Dermis microvascular lymphatic vessel endothelial cell (primary cell): ENCODE data around the gene MLLT3. TPM values are rescaled to one million over a fixed set of nuclear protein-coding genes. Genes with fewer than 3 reads are reported as not detected.
"Not testable (repeated sequence)": the region's sequence is repeated elsewhere in the genome, so short reads cannot be mapped to it uniquely, and the experiment has no call there.

Experiments
- DNase-seq, 2 donors: peaks; one replicate each; pipeline versions ENCODE4 v3.0.0 to v3.0.0-alpha.2; 2010; ENCODE audit warnings: low read depth in 2 of 2
- total RNA-seq: library from RNA; depleted of rRNA; stranded (reverse); fragments of >200 nt; gene quantifications from 2 replicates; pipeline ENCODE4 v1.2.1, GENCODE V29; 2014

The MLLT3 gene
- total RNA-seq, 1 donor from 2014 or later = 1.9 TPM

GRCh38 chr9:20599195-20599594, 23.1 kb downstream of the MLLT3 start:
- no peak for DNase-seq

- DNase-seq = no peak
These were observed 23.9 kb downstream of the MLLT3 start for GRCh38 chr9:20598367-20598766.

- no peak for DNase-seq
These were observed 24.4 kb downstream of the MLLT3 start for GRCh38 chr9:20597862-20598261.

- DNase-seq = no peak
These were observed 27.7 kb downstream of the MLLT3 start for GRCh38 chr9:20594608-20595007.

- DNase-seq = no peak
These were observed 28.8 kb downstream of the MLLT3 start for GRCh38 chr9:20593537-20593936.

- no peak for DNase-seq
These were observed 29.2 kb downstream of the MLLT3 start for GRCh38 chr9:20593105-20593504.

DNA sequence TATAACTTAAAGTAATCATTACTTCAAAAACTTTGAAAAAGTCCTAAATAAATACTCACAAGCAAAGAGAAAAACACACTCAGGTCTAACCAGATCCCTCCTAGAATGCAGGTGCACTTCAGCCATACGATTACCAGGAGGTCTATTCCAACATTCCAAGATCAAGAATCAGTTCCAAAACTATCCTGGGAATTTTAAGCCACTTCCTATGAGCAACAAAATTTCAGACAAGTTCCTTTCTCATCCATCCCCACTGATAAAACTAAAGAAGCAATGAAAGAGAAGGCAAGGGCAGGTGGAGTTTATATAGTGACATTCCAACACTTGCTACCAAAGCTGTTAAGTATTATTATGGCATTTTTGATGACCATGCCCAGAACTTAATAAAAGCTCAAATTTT, 29.6 kb downstream of the MLLT3 start:
- DNase-seq = no peak

DNA sequence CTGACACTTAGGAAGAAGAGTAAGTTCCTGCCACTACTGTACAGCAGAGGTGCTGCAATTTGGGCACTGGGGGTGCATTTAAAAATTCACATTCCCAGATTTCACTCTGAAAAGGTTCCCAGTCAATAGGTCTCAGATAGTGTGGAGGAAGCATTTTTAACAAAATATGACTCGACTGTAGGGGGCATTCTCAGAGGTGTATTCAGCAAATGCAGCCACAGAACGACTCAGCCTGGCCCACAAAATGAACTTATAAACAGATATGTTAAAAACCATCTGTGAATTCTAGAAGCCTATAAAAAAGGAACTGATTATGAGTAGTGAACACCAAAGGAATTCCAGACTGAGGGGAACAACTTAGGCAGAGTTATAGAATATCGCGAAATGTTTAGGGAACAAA, 31.1 kb downstream of the MLLT3 start:
- no peak for DNase-seq

GRCh38 chr9:20584968-20585643, 37.2 kb downstream of the MLLT3 start:
- DNase-seq = no peak

DNA sequence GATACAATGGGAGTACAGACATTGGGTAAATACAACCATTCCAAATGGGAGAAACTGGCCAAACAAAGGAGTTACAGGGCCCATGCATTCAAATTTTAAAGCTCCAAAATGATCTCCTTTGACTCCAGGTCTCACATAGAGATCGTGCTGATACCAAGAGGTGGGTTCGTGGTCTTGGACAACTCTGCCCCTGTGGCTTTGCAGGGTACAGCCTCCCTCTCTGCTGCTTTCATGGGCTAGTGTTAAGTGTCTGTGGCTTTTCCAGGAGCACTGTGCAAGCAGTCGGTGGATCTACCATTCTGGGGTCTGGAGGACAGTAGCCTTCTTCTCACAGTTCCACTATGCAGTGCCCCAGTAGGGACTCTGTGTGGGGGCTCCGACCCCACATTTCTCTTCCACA, 39.2 kb downstream of the MLLT3 start:
- not testable (repeated sequence) for DNase-seq

- DNase-seq = no peak
These were observed 40.1 kb downstream of the MLLT3 start for GRCh38 chr9:20582150-20582549.

DNA sequence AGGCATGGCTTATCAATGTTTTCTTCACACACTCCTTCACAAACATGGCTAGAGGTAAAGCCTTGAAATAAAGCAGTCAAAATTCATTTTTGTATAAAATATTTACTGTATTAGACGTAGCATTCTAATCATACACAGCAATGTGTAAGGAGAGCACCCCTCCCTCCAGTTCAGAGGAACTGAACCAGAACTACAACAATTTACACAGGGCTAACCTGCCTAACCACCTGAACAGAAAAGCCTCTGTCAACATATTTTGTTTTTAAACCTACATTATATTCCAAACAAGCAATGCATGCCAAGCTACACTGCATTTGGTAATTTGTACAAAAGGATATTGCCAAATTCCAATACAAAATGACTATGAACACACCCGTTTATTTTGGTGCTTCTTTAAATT, 41.6 kb downstream of the MLLT3 start:
- DNase-seq = no peak

DNA sequence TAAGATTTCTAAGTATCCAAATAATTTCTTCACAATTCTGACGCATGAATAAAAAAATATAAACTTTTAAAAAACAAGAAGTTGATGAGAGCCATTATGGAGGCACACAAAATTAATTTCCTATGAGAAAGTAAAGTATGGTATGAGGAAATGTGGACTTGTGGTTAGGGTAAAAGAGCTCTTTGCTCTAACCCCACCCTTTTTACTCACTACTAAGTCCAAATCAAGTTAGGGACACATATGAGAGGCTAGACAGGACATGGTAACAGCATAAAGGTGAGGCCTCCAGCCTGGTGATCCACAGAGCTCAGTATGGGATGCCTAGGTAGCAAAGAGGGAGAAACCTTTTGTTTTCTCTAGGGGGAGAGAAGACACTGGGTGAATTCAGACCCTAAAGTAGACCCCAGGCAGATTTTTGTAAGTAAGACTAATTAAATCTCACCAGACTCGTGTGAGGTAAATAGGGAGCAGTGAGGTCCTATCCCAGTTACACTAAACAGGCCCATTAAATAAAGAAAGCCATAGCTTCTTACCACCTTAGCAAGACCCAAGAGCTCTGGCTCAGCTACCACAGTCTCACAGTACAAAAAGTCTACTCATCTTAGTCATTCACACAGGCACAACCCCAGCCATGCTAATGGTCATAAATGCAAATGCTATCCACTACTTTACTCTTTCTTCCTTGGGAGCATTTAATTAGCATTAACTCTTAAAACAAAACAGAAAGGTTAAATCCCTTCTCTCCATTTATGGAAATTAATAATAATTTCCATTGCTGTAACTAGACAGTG, 42.6 kb downstream of the MLLT3 start:
- no peak for DNase-seq

DNA sequence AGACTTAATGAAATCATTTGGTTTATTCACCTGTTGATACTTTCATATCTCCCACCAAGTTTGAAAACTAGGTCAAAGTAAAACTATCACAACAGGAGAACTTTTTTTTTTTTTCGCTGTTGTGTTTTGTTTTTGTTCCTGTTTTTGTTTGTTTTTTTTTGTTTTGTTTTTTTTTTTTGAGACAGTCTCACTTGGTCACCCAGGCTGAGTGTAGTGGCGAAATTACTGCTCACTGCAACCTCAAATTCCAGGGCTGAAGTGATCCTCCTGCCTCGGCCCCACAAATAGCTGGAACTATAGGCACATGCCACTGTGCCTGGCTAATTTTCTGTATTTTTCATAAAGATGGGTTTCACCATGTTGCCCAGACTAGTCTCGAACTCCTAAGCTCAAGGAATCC, 49.3 kb downstream of the MLLT3 start:
- no peak for DNase-seq

- no peak for DNase-seq
These were observed 51.5 kb downstream of the MLLT3 start for GRCh38 chr9:20570756-20571155.

DNA sequence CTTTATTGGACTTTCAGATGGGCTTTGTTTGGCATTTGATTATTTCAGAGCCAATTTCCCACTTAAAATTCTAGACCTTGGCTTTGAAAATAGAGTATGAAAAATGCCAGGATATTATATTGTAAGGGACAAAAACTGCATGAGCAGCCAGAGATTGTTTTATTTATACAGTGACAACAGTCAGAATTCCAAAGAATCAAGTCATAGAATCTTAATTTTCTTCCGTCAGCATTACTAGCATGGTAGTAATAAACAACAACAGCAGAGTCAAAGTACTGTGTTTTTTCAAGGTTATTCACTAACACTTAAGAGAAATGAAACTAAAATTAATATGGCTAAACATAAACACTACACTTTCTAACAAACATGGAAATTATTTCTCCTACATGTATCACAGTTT, 52.2 kb downstream of the MLLT3 start:
- no peak for DNase-seq

DNA sequence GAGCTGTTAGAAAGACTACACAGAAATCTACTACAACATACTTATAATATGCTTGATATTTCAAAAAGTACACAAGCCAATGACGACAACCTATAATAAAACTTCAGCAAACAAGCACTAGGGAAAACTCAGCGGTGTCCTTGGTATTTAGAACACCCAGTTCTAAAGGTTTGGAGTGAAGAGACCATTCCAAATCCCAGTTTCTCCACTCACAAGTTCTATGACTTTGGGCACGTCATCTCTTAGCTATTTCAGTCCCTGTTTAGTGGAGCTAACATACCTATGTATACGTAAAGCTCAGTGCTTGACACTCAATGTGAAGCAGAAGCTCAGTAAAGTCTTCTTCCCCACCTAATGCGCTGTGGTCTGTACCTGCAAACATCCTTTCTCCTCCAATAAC, 52.8 kb downstream of the MLLT3 start:
- no peak for DNase-seq

- DNase-seq = no peak
These were observed 53.9 kb downstream of the MLLT3 start for GRCh38 chr9:20568400-20568799.

- DNase-seq = no peak
These were observed 55.9 kb downstream of the MLLT3 start for GRCh38 chr9:20566401-20566800.

GRCh38 chr9:20564650-20565049, 57.6 kb downstream of the MLLT3 start:
- DNase-seq = no peak

- no peak for DNase-seq
These were observed 58.4 kb downstream of the MLLT3 start for GRCh38 chr9:20563917-20564316.

- DNase-seq = no peak
These were observed 60.2 kb downstream of the MLLT3 start for GRCh38 chr9:20562051-20562450.

DNA sequence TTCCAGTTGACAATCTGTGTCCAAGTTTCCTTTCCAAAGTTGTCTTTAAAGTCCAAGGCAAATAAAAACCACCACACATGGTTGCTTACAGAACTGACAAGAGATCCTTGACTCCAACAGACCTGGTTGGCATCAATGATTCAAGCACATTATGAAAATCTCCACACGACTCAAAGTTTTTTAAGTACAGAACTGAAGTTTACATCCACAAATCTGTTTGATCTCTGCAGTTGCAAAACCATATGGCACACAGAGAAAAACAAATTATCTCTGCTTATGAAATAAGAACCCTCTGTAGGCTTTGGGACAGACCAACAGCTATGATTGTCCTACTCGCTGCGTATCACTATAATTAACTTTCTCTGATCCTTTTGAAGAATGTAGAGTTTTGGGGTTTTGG, 60.8 kb downstream of the MLLT3 start:
- no peak for DNase-seq
